C4-2B (cell line): Measurements from ENCODE around the gene MYH13.

Experiments used
- CTCF ChIP-seq: fragments of 450-650 bp; conservative IDR thresholded peaks from 2 replicates; pipeline ENCODE4 v1.5.1; 2017; ENCODE audit warnings: mild to moderate bottlenecking
- ZFX ChIP-seq: fragments of 450-650 bp; IDR thresholded peaks from 2 replicates; pipeline ENCODE4 v1.6.1; 2017

DNA sequence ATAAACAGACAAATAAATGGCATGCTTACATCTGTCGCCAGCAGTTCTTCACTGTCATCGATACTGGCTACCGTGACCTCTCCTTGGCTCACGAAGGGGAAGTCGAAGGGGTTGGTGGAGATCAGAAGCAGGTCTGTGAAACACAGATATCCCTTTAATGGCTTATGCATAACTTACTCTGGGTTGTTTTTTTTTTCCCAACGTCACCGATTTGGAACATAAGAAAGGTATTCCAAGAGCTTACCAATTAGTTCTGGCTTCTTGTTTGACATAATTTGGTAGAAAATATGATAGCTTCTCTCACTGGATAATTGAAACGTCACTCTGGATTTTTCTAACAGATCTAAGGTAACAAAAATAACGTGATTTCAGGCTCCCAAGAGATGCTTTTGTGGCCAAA, 18.2 kb downstream of the MYH13 start:
- no peak for TF ChIP-seq CTCF
- TF ChIP-seq ZFX: no peak
